DND-41 (cell line): ENCODE measurements around the gene RNF38.

ENCODE experiments used
- CTCF ChIP-seq: IDR thresholded peaks from 2 replicates; pipeline ENCODE4 v1.5.1; 2012; ENCODE audit warnings: borderline replicate concordance, low read length, moderate library complexity, mild to moderate bottlenecking; ENCODE audit not compliant: poor library complexity, severe bottlenecking; ENCODE audit errors: extremely low read depth
- EZH2 ChIP-seq: IDR thresholded peaks from 3 replicates; pipeline ENCODE4 v1.6.1; 2012; ENCODE audit warnings: borderline replicate concordance, low read depth, mild to moderate bottlenecking, moderate library complexity, low read length, inconsistent platforms; ENCODE audit not compliant: severe bottlenecking

- TF ChIP-seq CTCF (no peak), EZH2 (no peak)
Observed at GRCh38 chr9:36297798-36298197, 102.3 kb downstream of the RNF38 start.
